Caco-2 (cell line): ENCODE measurements around the gene LIN9. TPM values are rescaled to one million over a fixed set of nuclear protein-coding genes. Genes with fewer than 3 reads are reported as not detected.

Experiments used
- BruUV-seq: library from RNA; stranded (reverse); fragments of 400-500 nt; replicated peaks from 2 replicates; lab custom pipeline; 2021; lab: Mats Ljungman, UMichigan
- CTCF ChIA-PET: fragments of 300-600 bp; sonication (Branson Sonifier 250); formaldehyde crosslinking; loops from one replicate; lab custom pipeline; 2022; ENCODE audit warnings: antibody characterized with exemption; lab: Charles Lee
- POLR2A ChIA-PET: fragments of 300-600 bp; sonication (Branson Sonifier 250); formaldehyde crosslinking; loops from one replicate; lab custom pipeline; 2022; ENCODE audit warnings: antibody characterized with exemption; lab: Charles Lee
- DNase-seq, 2 experiments: peaks; one replicate each; pipeline versions ENCODE4 v3.0.0 to v3.0.0-alpha.2; 2020 to 2022
- H3K27me3 ChIP-seq: replicated peaks from 2 replicates; pipeline ENCODE4 v1.6.0; 2011; ENCODE audit warnings: low read length; ENCODE audit not compliant: control insufficient read depth, insufficient read depth
- H3K36me3 ChIP-seq: 2 replicates; pipeline ENCODE4 v1.5.1; 2011; ENCODE audit warnings: low read length; ENCODE audit not compliant: control insufficient read depth, insufficient read depth
- H3K4me1 ChIP-seq: fragments of 250-450 bp; sonication (Bioruptor Pico); 2 replicates; pipeline ENCODE4 v1.5.1; 2020; ENCODE audit warnings: mild to moderate bottlenecking
- H3K4me3 ChIP-seq: 2 replicates; pipeline ENCODE4 v1.5.1; 2011; ENCODE audit warnings: low read depth, mild to moderate bottlenecking, control low read depth, low read length
- H3K9me3 ChIP-seq: fragments of 250-450 bp; sonication (Bioruptor Pico); 2 replicates; pipeline ENCODE4 v1.5.1; 2020; ENCODE audit warnings: mild to moderate bottlenecking, moderate library complexity
- H3K27ac Mint-ChIP-seq: one replicate; pipeline ENCODE4 v1.8.0; 2022; ENCODE audit warnings: mixed read lengths; ENCODE audit not compliant: unreplicated experiment
- H3K27me3 Mint-ChIP-seq: one replicate; pipeline ENCODE4 v1.8.0; 2022; ENCODE audit warnings: mixed read lengths; ENCODE audit not compliant: insufficient read depth, unreplicated experiment
- H3K36me3 Mint-ChIP-seq: one replicate; pipeline ENCODE4 v1.8.0; 2022; ENCODE audit warnings: mild to moderate bottlenecking, mixed read lengths; ENCODE audit not compliant: insufficient read depth, unreplicated experiment
- H3K4me1 Mint-ChIP-seq: one replicate; pipeline ENCODE4 v1.8.0; 2022; ENCODE audit warnings: low read depth, mixed read lengths; ENCODE audit not compliant: unreplicated experiment
- H3K4me3 Mint-ChIP-seq: one replicate; pipeline ENCODE4 v1.8.0; 2022; ENCODE audit warnings: mild to moderate bottlenecking, moderate library complexity, mixed read lengths; ENCODE audit not compliant: unreplicated experiment
- H3K9me3 Mint-ChIP-seq: one replicate; pipeline ENCODE4 v1.8.0; 2022; ENCODE audit warnings: mixed read lengths; ENCODE audit not compliant: unreplicated experiment
- CTCF ChIP-seq, 2 experiments: fragments of 200-600 bp in 1 of 2; IDR thresholded peaks; 1 replicate in 1 of 2; 2 replicates in 1 of 2; pipeline versions ENCODE4 v1.5.1 to v1.8.0; 2011 to 2022; ENCODE audit warnings: antibody characterized with exemption in 1 of 2, control low read depth in 1 of 2, inconsistent platforms in 1 of 2, low read depth in 1 of 2, low read length in 1 of 2, mild to moderate bottlenecking in 1 of 2, moderate library complexity in 1 of 2; ENCODE audit not compliant: insufficient read depth in 1 of 2, severe bottlenecking in 1 of 2, unreplicated experiment in 1 of 2
- intact Hi-C: fragments of 100-400 bp; cut with micrococcal nuclease; formaldehyde crosslinking; loops from one replicate; pipeline ENCODE4 v1.10.0; 2022; ENCODE audit not compliant: unreplicated experiment
- total RNA-seq: library from RNA; stranded (reverse); gene quantifications from 2 replicates; pipeline ENCODE4 v1.2.3, GENCODE V29; 2022

Gene LIN9
- total RNA-seq, 1 experiment from 2014 or later: 12.2 TPM

GRCh38 chr1:226223157-226223785 lies 85.7 kb downstream of the LIN9 start, which contains the start of gene MIXL1:
MIXL1 (plus strand) TSS chr1:226223664; CDS start chr1:226223682, 18 bp downstream.
- no peaks in the 10 kb centered on the region for H3K36me3 ChIP-seq
- no peaks in the 10 kb centered on the region for H3K9me3 Mint-ChIP-seq
- no peak for TF ChIP-seq CTCF (IDR thresholded peaks at IDR 0.05; ENCODE audit: insufficient read depth in 1 of 2, low read depth in 1 of 2, low read length in 1 of 2, severe bottlenecking in 1 of 2, unreplicated experiment in 1 of 2)
- no peak for DNase-seq
- H3K27me3 Mint-ChIP-seq: no peaks in the 10 kb centered on the region
- H3K27me3 ChIP-seq: no peaks in the 10 kb centered on the region
- H3K4me3 Mint-ChIP-seq: peak within 1 kb of the TSS; percentile 74
- H3K36me3 Mint-ChIP-seq: peaks cover 5% of the 10 kb centered on the region
- intact Hi-C loops: loop anchor here (10.0 kb wide), 1 partner anchor 112 kb away; no protein-coding TSS in a partner anchor
- H3K27ac Mint-ChIP-seq: no peak within 1 kb of the TSS
- ChIA-PET CTCF (interaction anchor here (0.5 to 1.0 kb wide), 2 partner anchors 98 to 782 kb away, joined by 4 to 5 read pairs; no protein-coding TSS in a partner anchor), POLR2A (no interaction called here)
- BruUV-seq: no TSS peak
- H3K4me1 ChIP-seq: no peaks in the 10 kb centered on the region
- H3K9me3 ChIP-seq: no peaks in the 10 kb centered on the region
- H3K4me1 Mint-ChIP-seq: no peaks in the 10 kb centered on the region
- peak within 1 kb of the TSS; percentile 61 for H3K4me3 ChIP-seq

- H3K4me3 ChIP-seq: no peak overlapping the region
- no peaks in the 10 kb centered on the region for H3K27me3 ChIP-seq
- TF ChIP-seq CTCF (IDR thresholded peaks at IDR 0.05; ENCODE audit: insufficient read depth in 1 of 2, low read depth in 1 of 2, low read length in 1 of 2, severe bottlenecking in 1 of 2, unreplicated experiment in 1 of 2): no peak
- no peaks in the 10 kb centered on the region for H3K4me1 ChIP-seq
- DNase-seq: no peak
- no TSS peak for BruUV-seq
- Mint-ChIP-seq H3K4me3 (peak overlapping the region; percentile 62), H3K4me1 (no peaks in the 10 kb centered on the region), H3K36me3 (peaks cover 5% of the 10 kb centered on the region), H3K27me3 (no peaks in the 10 kb centered on the region), H3K27ac (no peak overlapping the region), H3K9me3 (no peaks in the 10 kb centered on the region)
- no peaks in the 10 kb centered on the region for H3K9me3 ChIP-seq
- CTCF ChIA-PET: interaction anchor here (1.0 kb wide), 1 partner anchor 97 kb away, joined by 5 read pairs; no protein-coding TSS in a partner anchor
- H3K36me3 ChIP-seq: no peaks in the 10 kb centered on the region
- POLR2A ChIA-PET: no interaction called here
- intact Hi-C loops: loop anchor here (10.0 kb wide), 1 partner anchor 112 kb away; no protein-coding TSS in a partner anchor
Observed at GRCh38 chr1:226222686-226223085, 86.3 kb downstream of the LIN9 start.

- CTCF ChIA-PET: interaction anchor here (0.8 kb wide), 1 partner anchor 20 kb away, joined by 3 read pairs; no protein-coding TSS in a partner anchor
- Mint-ChIP-seq H3K4me3 (no peak overlapping the region), H3K27ac (no peak overlapping the region), H3K36me3 (peaks cover 5% of the 10 kb centered on the region), H3K9me3 (no peaks in the 10 kb centered on the region), H3K27me3 (no peaks in the 10 kb centered on the region), H3K4me1 (no peaks in the 10 kb centered on the region)
- POLR2A ChIA-PET: no interaction called here
- Histone ChIP-seq H3K27me3 (no peaks in the 10 kb centered on the region), H3K4me1 (no peaks in the 10 kb centered on the region), H3K4me3 (no peak overlapping the region), H3K9me3 (no peaks in the 10 kb centered on the region), H3K36me3 (no peaks in the 10 kb centered on the region)
- intact Hi-C loops: loop anchor here (10.0 kb wide), 1 partner anchor 114 kb away; no protein-coding TSS in a partner anchor
- TF ChIP-seq CTCF (IDR thresholded peaks at IDR 0.05; ENCODE audit: insufficient read depth in 1 of 2, low read depth in 1 of 2, low read length in 1 of 2, severe bottlenecking in 1 of 2, unreplicated experiment in 1 of 2): no peak
- BruUV-seq: no TSS peak
- no peak for DNase-seq
Observed at GRCh38 chr1:226220473-226221189, 88.3 kb downstream of the LIN9 start.
